Esophagus muscularis mucosa (tissue), 3 donors: Measurements from ENCODE around the gene FASTK.
"Not testable (repeated sequence)": the region's sequence is repeated elsewhere in the genome, so short reads cannot be mapped to it uniquely, and the experiment has no call there.

Experiments used
- CTCF ChIP-seq, 3 experiments: fragments of 200-600 bp in 2 of 3; fragments of 450-650 bp in 1 of 3; sonication (generic) in 2 of 3; IDR thresholded peaks; one replicate each; pipeline ENCODE4 v1.5.1; 2017 to 2019; ENCODE audit warnings: antibody characterized with exemption in 3 of 3, mild to moderate bottlenecking in 2 of 3, moderate library complexity in 1 of 3
- POLR2A ChIP-seq: fragments of 450-650 bp; IDR thresholded peaks from one replicate; pipeline ENCODE4 v1.6.1; 2017; ENCODE audit warnings: antibody characterized with exemption, moderate library complexity, mild to moderate bottlenecking, low read depth

GRCh38 chr7:151026771-151027727, 53.6 kb downstream of the FASTK start:
- TF ChIP-seq CTCF (IDR thresholded peaks at IDR 0.05); POLR2A: not testable (repeated sequence)
